Panc1 (cell line): ENCODE data around the gene KISS1R.

ENCODE experiments used
- CTCF ChIP-seq: fragments of 450-650 bp; IDR thresholded peaks from 2 replicates; pipeline ENCODE4 v1.5.1; 2017; ENCODE audit warnings: mild to moderate bottlenecking
- POLR2AphosphoS5 ChIP-seq: IDR thresholded peaks from 2 replicates; pipeline ENCODE4 v1.6.1; 2012; ENCODE audit warnings: mild to moderate bottlenecking, low read depth, low read length, moderate library complexity

GRCh38 chr19:955803-956765, 39.0 kb downstream of the KISS1R start:
- TF ChIP-seq CTCF, result no peak
- no peak for TF ChIP-seq POLR2AphosphoS5
